HK-2 (cell line): Measurements from ENCODE around the gene STAC2.

ENCODE experiments used
- DNase-seq: peaks from one replicate; pipeline ENCODE4 v3.0.0-alpha.2; 2018; ENCODE audit not compliant: unreplicated experiment

The STAC2 gene

GRCh38 chr17:39209317-39210092 is 16.2 kb downstream of the STAC2 start:
- peak; percentile 43 for DNase-seq

GRCh38 chr17:39208893-39209292 is 16.9 kb downstream of the STAC2 start:
- no peak for DNase-seq

GRCh38 chr17:39208136-39208535 is 17.6 kb downstream of the STAC2 start:
- no peak for DNase-seq

GRCh38 chr17:39205112-39205526 is 20.6 kb downstream of the STAC2 start:
- no peak for DNase-seq

GRCh38 chr17:39204245-39204644 is 21.5 kb downstream of the STAC2 start:
- no peak for DNase-seq

GRCh38 chr17:39200957-39201510 is 24.7 kb downstream of the STAC2 start:
- no peak for DNase-seq

- peak; percentile 77 for DNase-seq
Measured at GRCh38 chr17:39200070-39200879, 25.5 kb downstream of the STAC2 start, which contains the start of gene RPL19. Gene RPL19, plus strand, starts transcription at chr17:39200283. Its CDS starts 62 bp downstream, at chr17:39200345.

GRCh38 chr17:39199820-39200069 is 26.0 kb downstream of the STAC2 start:
- peak; percentile 87 for DNase-seq

GRCh38 chr17:39198186-39198566 is 27.6 kb downstream of the STAC2 start:
- DNase-seq: no peak

- peak; percentile 60 for DNase-seq
Measured at GRCh38 chr17:39197380-39198185, 28.2 kb downstream of the STAC2 start, which contains the start of gene CACNB1. Gene CACNB1, minus strand, starts transcription at chr17:39197669. Its CDS starts 174 bp downstream, at chr17:39197495.

- DNase-seq: no peak
Measured at GRCh38 chr17:39196808-39197291, 28.9 kb downstream of the STAC2 start.

- no peak for DNase-seq
Measured at GRCh38 chr17:39196241-39196807, 29.4 kb downstream of the STAC2 start.

GRCh38 chr17:39195568-39196160 is 30.1 kb downstream of the STAC2 start:
- no peak for DNase-seq

- DNase-seq: no peak
Measured at GRCh38 chr17:39194985-39195524, 30.7 kb downstream of the STAC2 start.

GRCh38 chr17:39194089-39194984 is 31.4 kb downstream of the STAC2 start:
- no peak for DNase-seq

GRCh38 chr17:39193346-39193745 is 32.4 kb downstream of the STAC2 start:
- no peak for DNase-seq

- DNase-seq: no peak
Measured at GRCh38 chr17:39192901-39193300, 32.8 kb downstream of the STAC2 start.

GRCh38 chr17:39191750-39192510 is 33.8 kb downstream of the STAC2 start:
- no peak for DNase-seq
